GM23338 (cell line): Measurements from ENCODE around the gene TFEB. TPM values are rescaled to one million over a fixed set of nuclear protein-coding genes. Genes with fewer than 3 reads are reported as not detected.
A peak's percentile ranks its signal among the peaks of the same experiment; 100 is the strongest.

Source experiments
- ATAC-seq: fragments of 200-7000 bp; cut with Tn5 transposase; 3 replicates; pipeline ENCODE4 v1.9.1; 2020
- DNase-seq: peaks from one replicate; pipeline ENCODE4 v3.0.0-alpha.2; 2015; ENCODE audit warnings: low spot score
- H2AFZ ChIP-seq: fragments of 200-600 bp; sonication (generic); 2 replicates; pipeline ENCODE4 v1.8.0; 2016; ENCODE audit warnings: antibody characterized with exemption, mild to moderate bottlenecking, moderate library complexity
- H3F3A ChIP-seq: fragments of 200-600 bp; sonication (generic); replicated peaks from 2 replicates; pipeline ENCODE4 v1.8.0; 2017; ENCODE audit warnings: antibody characterized with exemption, mixed run types, low read depth
- H3K27ac ChIP-seq: fragments of 200-600 bp; sonication (generic); 2 replicates; pipeline ENCODE4 v1.6.1; 2016; ENCODE audit warnings: low read depth
- H3K27me3 ChIP-seq: fragments of 200-600 bp; sonication (generic); 2 replicates; pipeline ENCODE4 v1.8.0; 2016; ENCODE audit warnings: mild to moderate bottlenecking, mixed run types, moderate library complexity; ENCODE audit not compliant: insufficient read depth
- H3K36me3 ChIP-seq: fragments of 200-600 bp; sonication (generic); 2 replicates; pipeline ENCODE4 v1.8.0; 2016; ENCODE audit warnings: mild to moderate bottlenecking; ENCODE audit not compliant: insufficient read depth
- H3K4me1 ChIP-seq: fragments of 200-600 bp; sonication (generic); 2 replicates; pipeline ENCODE4 v1.8.0; 2016; ENCODE audit warnings: mild to moderate bottlenecking, moderate library complexity; ENCODE audit not compliant: insufficient read depth
- H3K4me2 ChIP-seq: fragments of 200-600 bp; sonication (generic); 2 replicates; pipeline ENCODE4 v1.7.1; 2017; ENCODE audit warnings: mixed run types
- H3K4me3 ChIP-seq: fragments of 200-600 bp; sonication (generic); 2 replicates; pipeline ENCODE4 v1.6.1; 2016; ENCODE audit warnings: mixed run types
- H3K79me2 ChIP-seq: fragments of 200-600 bp; sonication (generic); replicated peaks from 2 replicates; pipeline ENCODE4 v1.8.0; 2017; ENCODE audit warnings: mild to moderate bottlenecking; ENCODE audit not compliant: insufficient read depth
- H3K9me2 ChIP-seq: fragments of 200-600 bp; sonication (generic); 2 replicates; pipeline ENCODE4 v1.8.0; 2017; ENCODE audit not compliant: insufficient read depth
- H4K20me1 ChIP-seq: fragments of 200-600 bp; sonication (generic); replicated peaks from 2 replicates; pipeline ENCODE4 v1.8.0; 2017; ENCODE audit warnings: mild to moderate bottlenecking; ENCODE audit not compliant: insufficient read depth
- H3K27ac Mint-ChIP-seq: 2 replicates; pipeline ENCODE4 v1.8.0; 2020; ENCODE audit warnings: inconsistent platforms, mild to moderate bottlenecking, moderate library complexity, mixed read lengths
- H3K27me3 Mint-ChIP-seq: 3 replicates; pipeline ENCODE4 v1.8.0; 2022; ENCODE audit warnings: low read depth, mild to moderate bottlenecking, moderate library complexity, mixed read lengths, inconsistent platforms; ENCODE audit not compliant: insufficient read depth, poor library complexity
- H3K36me3 Mint-ChIP-seq: 3 replicates; pipeline ENCODE4 v1.8.0; 2021; ENCODE audit warnings: low read depth, mild to moderate bottlenecking, inconsistent platforms, moderate library complexity, mixed read lengths
- H3K4me1 Mint-ChIP-seq: 3 replicates; pipeline ENCODE4 v1.8.0; 2020; ENCODE audit warnings: mild to moderate bottlenecking, inconsistent platforms, mixed read lengths
- H3K4me3 Mint-ChIP-seq: 3 replicates; pipeline ENCODE4 v1.8.0; 2021; ENCODE audit warnings: moderate library complexity, mild to moderate bottlenecking, inconsistent platforms, mixed read lengths
- H3K9me3 Mint-ChIP-seq: 3 replicates; pipeline ENCODE4 v1.8.0; 2020; ENCODE audit warnings: moderate library complexity, mild to moderate bottlenecking, inconsistent platforms, mixed read lengths
- CREB1 ChIP-seq: fragments of 250-450 bp; sonication (Bioruptor Pico); IDR thresholded peaks from 2 replicates; pipeline ENCODE4 v1.5.0; 2020; ENCODE audit warnings: low read depth, mild to moderate bottlenecking, moderate library complexity
- EZH2phosphoT487 ChIP-seq: fragments of 200-600 bp; sonication (generic); IDR thresholded peaks from one replicate; pipeline ENCODE4 v1.8.1; 2018; ENCODE audit warnings: antibody characterized with exemption; ENCODE audit not compliant: unreplicated experiment
- JUNB ChIP-seq: IDR thresholded peaks from one replicate; pipeline ENCODE4 v1.6.1; 2016; ENCODE audit warnings: antibody characterized with exemption; ENCODE audit not compliant: unreplicated experiment
- ZNF114 ChIP-seq: fragments of 250-450 bp; sonication (Bioruptor Pico); IDR thresholded peaks from 2 replicates; pipeline ENCODE4 v1.5.0; 2020; ENCODE audit warnings: mild to moderate bottlenecking, moderate library complexity
- polyA plus RNA-seq: library from polyadenylated mRNA; unstranded; fragments of >200 nt; fragmentation: Nextera tagmentation; extraction: Ambion mirVana; gene quantifications from 2 replicates; pipeline ENCODE4 v1.2.1, GENCODE V29; 2016
- total RNA-seq: library from RNA; depleted of rRNA; stranded (reverse); fragments of >200 nt; shearing (Covaris generic); gene quantifications from 2 replicates; pipeline ENCODE4 v1.2.3, GENCODE V29; 2014
- TF ChIP-seq, protein P1 (sequence below): fragments of 250-450 bp; sonication (Bioruptor Pico); IDR thresholded peaks from 2 replicates; pipeline ENCODE4 v1.5.0; 2020; ENCODE audit warnings: mild to moderate bottlenecking, moderate library complexity
- TF ChIP-seq, protein P2 (sequence below): IDR thresholded peaks from 2 replicates; pipeline ENCODE4 v1.6.1; 2016; ENCODE audit warnings: antibody characterized with exemption
- TF ChIP-seq, protein P3 (sequence below), 2 experiments: fragments of 200-600 bp in 1 of 2; sonication (generic) in 1 of 2; conservative IDR thresholded peaks; 2 replicates each; pipeline versions ENCODE4 v1.5.1 to v1.6.1; 2016 to 2017; ENCODE audit warnings: antibody characterized with exemption in 2 of 2, low read depth in 2 of 2, mild to moderate bottlenecking in 2 of 2, moderate library complexity in 1 of 2

Gene TFEB
- total and polyA plus RNA-seq, 2 experiments from 2014 or later = 1.3 to 4.3 TPM

DNA sequence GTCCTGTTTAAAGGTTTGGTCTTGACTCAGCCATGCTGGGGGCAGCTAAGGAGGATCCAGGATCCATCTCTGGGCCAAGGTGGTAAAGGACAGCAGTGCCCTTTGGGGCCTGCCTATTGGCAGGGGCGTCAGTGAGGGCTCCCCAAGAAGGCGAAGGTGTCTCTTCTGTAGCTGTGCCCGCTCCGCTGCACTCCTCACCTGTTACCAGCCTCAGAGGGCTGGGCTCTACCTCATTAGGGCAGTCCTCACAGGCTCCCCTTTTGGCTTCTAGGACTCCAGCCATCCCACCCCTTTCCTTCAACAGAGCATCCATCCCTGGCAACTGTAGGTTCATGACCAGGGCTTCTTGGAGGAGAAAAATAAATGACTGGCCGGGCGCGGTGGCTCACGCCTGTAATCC lies 34.0 kb upstream of the TFEB start:
- no peak for TF ChIP-seq CREB1 (CRISPR knock-in tag)
- no peak for TF ChIP-seq ZNF114 (CRISPR knock-in tag)
- TF ChIP-seq, protein P1, sequence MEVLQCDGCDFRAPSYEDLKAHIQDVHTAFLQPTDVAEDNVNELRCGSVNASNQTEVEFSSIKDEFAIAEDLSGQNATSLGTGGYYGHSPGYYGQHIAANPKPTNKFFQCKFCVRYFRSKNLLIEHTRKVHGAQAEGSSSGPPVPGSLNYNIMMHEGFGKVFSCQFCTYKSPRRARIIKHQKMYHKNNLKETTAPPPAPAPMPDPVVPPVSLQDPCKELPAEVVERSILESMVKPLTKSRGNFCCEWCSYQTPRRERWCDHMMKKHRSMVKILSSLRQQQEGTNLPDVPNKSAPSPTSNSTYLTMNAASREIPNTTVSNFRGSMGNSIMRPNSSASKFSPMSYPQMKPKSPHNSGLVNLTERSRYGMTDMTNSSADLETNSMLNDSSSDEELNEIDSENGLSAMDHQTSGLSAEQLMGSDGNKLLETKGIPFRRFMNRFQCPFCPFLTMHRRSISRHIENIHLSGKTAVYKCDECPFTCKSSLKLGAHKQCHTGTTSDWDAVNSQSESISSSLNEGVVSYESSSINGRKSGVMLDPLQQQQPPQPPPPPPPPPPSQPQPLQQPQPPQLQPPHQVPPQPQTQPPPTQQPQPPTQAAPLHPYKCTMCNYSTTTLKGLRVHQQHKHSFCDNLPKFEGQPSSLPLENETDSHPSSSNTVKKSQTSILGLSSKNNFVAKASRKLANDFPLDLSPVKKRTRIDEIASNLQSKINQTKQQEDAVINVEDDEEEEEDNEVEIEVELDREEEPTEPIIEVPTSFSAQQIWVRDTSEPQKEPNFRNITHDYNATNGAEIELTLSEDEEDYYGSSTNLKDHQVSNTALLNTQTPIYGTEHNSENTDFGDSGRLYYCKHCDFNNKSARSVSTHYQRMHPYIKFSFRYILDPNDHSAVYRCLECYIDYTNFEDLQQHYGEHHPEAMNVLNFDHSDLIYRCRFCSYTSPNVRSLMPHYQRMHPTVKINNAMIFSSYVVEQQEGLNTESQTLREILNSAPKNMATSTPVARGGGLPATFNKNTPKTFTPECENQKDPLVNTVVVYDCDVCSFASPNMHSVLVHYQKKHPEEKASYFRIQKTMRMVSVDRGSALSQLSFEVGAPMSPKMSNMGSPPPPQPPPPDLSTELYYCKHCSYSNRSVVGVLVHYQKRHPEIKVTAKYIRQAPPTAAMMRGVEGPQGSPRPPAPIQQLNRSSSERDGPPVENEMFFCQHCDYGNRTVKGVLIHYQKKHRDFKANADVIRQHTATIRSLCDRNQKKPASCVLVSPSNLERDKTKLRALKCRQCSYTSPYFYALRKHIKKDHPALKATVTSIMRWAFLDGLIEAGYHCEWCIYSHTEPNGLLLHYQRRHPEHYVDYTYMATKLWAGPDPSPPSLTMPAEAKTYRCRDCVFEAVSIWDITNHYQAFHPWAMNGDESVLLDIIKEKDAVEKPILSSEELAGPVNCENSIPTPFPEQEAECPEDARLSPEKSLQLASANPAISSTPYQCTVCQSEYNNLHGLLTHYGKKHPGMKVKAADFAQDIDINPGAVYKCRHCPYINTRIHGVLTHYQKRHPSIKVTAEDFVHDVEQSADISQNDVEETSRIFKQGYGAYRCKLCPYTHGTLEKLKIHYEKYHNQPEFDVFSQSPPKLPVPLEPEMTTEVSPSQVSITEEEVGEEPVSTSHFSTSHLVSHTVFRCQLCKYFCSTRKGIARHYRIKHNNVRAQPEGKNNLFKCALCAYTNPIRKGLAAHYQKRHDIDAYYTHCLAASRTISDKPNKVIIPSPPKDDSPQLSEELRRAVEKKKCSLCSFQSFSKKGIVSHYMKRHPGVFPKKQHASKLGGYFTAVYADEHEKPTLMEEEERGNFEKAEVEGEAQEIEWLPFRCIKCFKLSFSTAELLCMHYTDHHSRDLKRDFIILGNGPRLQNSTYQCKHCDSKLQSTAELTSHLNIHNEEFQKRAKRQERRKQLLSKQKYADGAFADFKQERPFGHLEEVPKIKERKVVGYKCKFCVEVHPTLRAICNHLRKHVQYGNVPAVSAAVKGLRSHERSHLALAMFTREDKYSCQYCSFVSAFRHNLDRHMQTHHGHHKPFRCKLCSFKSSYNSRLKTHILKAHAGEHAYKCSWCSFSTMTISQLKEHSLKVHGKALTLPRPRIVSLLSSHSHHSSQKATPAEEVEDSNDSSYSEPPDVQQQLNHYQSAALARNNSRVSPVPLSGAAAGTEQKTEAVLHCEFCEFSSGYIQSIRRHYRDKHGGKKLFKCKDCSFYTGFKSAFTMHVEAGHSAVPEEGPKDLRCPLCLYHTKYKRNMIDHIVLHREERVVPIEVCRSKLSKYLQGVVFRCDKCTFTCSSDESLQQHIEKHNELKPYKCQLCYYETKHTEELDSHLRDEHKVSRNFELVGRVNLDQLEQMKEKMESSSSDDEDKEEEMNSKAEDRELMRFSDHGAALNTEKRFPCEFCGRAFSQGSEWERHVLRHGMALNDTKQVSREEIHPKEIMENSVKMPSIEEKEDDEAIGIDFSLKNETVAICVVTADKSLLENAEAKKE = no peak
- no peak for TF ChIP-seq JUNB
- no peak for DNase-seq

DNA sequence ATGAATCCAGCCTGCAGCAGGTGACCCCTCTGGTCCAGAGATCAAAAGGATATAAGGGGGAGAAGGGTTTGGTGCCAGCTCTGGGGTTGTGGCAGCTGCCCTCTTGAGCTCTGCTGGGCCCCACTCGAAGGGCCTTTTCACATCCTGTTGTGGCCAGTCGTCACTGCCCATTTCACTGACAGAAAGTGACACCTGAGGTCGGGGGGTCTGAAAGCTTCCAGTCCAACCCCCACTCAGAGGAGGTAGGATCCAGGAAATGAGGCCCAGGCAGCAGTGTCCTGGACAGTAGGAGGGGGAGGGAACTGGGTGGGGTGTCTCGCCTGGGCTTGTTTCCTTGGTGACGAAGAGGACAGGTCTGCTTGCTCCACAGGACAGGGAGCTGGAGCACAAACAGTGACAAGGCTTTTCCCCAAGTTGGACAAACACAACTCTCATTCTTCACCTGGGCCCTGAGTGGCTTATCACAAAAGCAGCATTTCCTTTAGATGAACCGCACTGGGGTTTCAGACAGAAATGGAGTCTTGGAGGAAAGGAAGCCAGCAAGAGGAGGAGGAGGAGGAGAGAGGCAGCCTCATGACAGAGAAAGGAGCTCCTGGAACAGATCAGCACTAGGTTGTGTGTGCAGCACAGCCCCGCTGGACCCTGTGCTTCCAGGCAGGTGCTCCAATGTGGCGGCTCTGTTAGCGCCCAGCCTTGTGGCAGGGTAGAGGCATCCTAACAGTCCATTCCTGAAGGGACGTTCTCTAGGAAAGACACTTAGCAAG lies 33.3 kb upstream of the TFEB start:
- H3K4me3 ChIP-seq = no peak overlapping the region
- H3K9me3 Mint-ChIP-seq = no peaks in the 10 kb centered on the region
- H3K4me1 Mint-ChIP-seq = peaks cover 9% of the 10 kb centered on the region
- H4K20me1 ChIP-seq = no peaks in the 10 kb centered on the region
- H3K4me3 Mint-ChIP-seq = no peak overlapping the region
- no peaks in the 10 kb centered on the region; the same call in 1 of the 2 replicates for H3K36me3 ChIP-seq
- TF ChIP-seq, protein P2, sequence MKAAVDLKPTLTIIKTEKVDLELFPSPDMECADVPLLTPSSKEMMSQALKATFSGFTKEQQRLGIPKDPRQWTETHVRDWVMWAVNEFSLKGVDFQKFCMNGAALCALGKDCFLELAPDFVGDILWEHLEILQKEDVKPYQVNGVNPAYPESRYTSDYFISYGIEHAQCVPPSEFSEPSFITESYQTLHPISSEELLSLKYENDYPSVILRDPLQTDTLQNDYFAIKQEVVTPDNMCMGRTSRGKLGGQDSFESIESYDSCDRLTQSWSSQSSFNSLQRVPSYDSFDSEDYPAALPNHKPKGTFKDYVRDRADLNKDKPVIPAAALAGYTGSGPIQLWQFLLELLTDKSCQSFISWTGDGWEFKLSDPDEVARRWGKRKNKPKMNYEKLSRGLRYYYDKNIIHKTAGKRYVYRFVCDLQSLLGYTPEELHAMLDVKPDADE = no peak
- TF ChIP-seq JUNB (no peak), EZH2phosphoT487 (no peak)
- TF ChIP-seq, protein P3, sequence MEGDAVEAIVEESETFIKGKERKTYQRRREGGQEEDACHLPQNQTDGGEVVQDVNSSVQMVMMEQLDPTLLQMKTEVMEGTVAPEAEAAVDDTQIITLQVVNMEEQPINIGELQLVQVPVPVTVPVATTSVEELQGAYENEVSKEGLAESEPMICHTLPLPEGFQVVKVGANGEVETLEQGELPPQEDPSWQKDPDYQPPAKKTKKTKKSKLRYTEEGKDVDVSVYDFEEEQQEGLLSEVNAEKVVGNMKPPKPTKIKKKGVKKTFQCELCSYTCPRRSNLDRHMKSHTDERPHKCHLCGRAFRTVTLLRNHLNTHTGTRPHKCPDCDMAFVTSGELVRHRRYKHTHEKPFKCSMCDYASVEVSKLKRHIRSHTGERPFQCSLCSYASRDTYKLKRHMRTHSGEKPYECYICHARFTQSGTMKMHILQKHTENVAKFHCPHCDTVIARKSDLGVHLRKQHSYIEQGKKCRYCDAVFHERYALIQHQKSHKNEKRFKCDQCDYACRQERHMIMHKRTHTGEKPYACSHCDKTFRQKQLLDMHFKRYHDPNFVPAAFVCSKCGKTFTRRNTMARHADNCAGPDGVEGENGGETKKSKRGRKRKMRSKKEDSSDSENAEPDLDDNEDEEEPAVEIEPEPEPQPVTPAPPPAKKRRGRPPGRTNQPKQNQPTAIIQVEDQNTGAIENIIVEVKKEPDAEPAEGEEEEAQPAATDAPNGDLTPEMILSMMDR (conservative IDR thresholded peaks at IDR 0.05; ENCODE audit: low read depth in 2 of 2) = no peak
- H3K9me2 ChIP-seq = no peaks in the 10 kb centered on the region
- DNase-seq (no peak), ATAC-seq (no peak)
- no peaks in the 10 kb centered on the region for H3K79me2 ChIP-seq
- H3K36me3 Mint-ChIP-seq = peaks cover 14% of the 10 kb centered on the region
- no peak overlapping the region for H3K4me2 ChIP-seq
- no peak overlapping the region for H2AFZ ChIP-seq
- peaks cover 6% of the 10 kb centered on the region for H3K27me3 Mint-ChIP-seq
- H3F3A ChIP-seq = no peaks in the 10 kb centered on the region
- peak overlapping the region; percentile 77 for H3K27ac Mint-ChIP-seq
- no peaks in the 10 kb centered on the region for H3K4me1 ChIP-seq
- H3K27ac ChIP-seq = no peak overlapping the region
- no peaks in the 10 kb centered on the region for H3K27me3 ChIP-seq

More for the DNA sequence above, 34.0 kb upstream of the TFEB start:
- H3K27me3 Mint-ChIP-seq = peaks cover 2% of the 10 kb centered on the region
- Histone ChIP-seq H3K4me2 (no peak overlapping the region), H2AFZ (no peak overlapping the region), H3K36me3 (no peaks in the 10 kb centered on the region; the same call in 1 of the 2 replicates), H3K4me1 (no peaks in the 10 kb centered on the region), H3K27me3 (no peaks in the 10 kb centered on the region), H3K4me3 (no peak overlapping the region), H3K27ac (no peak overlapping the region), H3K9me2 (no peaks in the 10 kb centered on the region), H4K20me1 (no peaks in the 10 kb centered on the region), H3F3A (no peaks in the 10 kb centered on the region), H3K79me2 (no peaks in the 10 kb centered on the region)
- no peak for ATAC-seq
- H3K27ac Mint-ChIP-seq = no peak overlapping the region
- H3K4me3 Mint-ChIP-seq = no peak overlapping the region
- peaks cover 9% of the 10 kb centered on the region for H3K4me1 Mint-ChIP-seq
- no peaks in the 10 kb centered on the region for H3K9me3 Mint-ChIP-seq
- H3K36me3 Mint-ChIP-seq = peaks cover 17% of the 10 kb centered on the region
